H1 (cell line): ENCODE data around the gene ELMOD2. TPM values are rescaled to one million over a fixed set of nuclear protein-coding genes. Genes with fewer than 3 reads are reported as not detected.

Experiments used
- RNF2 ChIP-seq: fragments of 200-900, 300-1000 bp; sonication (generic); IDR thresholded peaks from 2 replicates; pipeline ENCODE4 v1.7.1; 2016; ENCODE audit warnings: borderline replicate concordance, low read depth, mild to moderate bottlenecking, antibody characterized with exemption, low read length; ENCODE audit not compliant: poor library complexity, severe bottlenecking; ENCODE audit errors: missing control alignments
- TAF1 ChIP-seq: IDR thresholded peaks from 2 replicates; pipeline ENCODE4 v1.6.1; 2011; ENCODE audit warnings: mild to moderate bottlenecking, low read depth, low read length
- polyA plus RNA-seq, 7 experiments: library from polyadenylated mRNA; depleted of rRNA in 3 of 7; stranded (reverse) in 5 of 7; unstranded in 2 of 7; fragments of >200 nt in 5 of 7; fragments of 200-250 nt in 2 of 7; gene quantifications; 1 replicate in 5 of 7; 2 replicates in 1 of 7; 4 replicates in 1 of 7; pipeline versions ENCODE4 v1.2.1 to v1.2.3, GENCODE V29; 2011 to 2013; ENCODE audit warnings: missing spikeins in 2 of 7, mixed read lengths in 2 of 7
- small RNA-seq: library from polyadenylated mRNA; stranded (forward); fragments of <200 nt; extraction: miRNeasy Mini kit (QIAGEN cat#:217004); gene quantifications from one replicate; pipeline ENCODE3, GENCODE V24; 2013; ENCODE audit not compliant: insufficient read depth
- total RNA-seq: library from RNA; stranded (reverse); fragmentation: NEBNext Ultra II Directional; extraction: Animal tissue kit (Norgen Biotek cat#: 25700); gene quantifications from 2 replicates; pipeline ENCODE4 v1.2.1, GENCODE V29; 2021

Gene ELMOD2
- total and polyA plus RNA-seq, 2 of the 8 experiments (the other 6 are each of a cell fraction or from before 2014, with no cell fraction given) = 6.6 to 27.9 TPM

GRCh38 chr4:140603286-140603685 lies 79.3 kb downstream of the ELMOD2 start (continued):
- TF ChIP-seq TAF1 = no peak
- TF ChIP-seq RNF2 = no peak

Small RNA genes lying within 50 kb of the gene (small RNA-seq; reads per million reads assigned to genes)
- gene AC108019.1 (not detected), gene RN7SL152P (not detected)

Other genes with a start within 250 kb of the ELMOD2 start
- 33.1 and 33.4 TPM in 2 replicates for gene SCOC, start 150.5 kb upstream of the ELMOD2 start, total RNA-seq
- gene SCOC, start 150.5 kb upstream of the ELMOD2 start, polyA plus RNA-seq (2011; rRNA removed) = 4.5 and 12.1 TPM in 2 replicates
- gene CLGN, start 96.5 kb upstream of the ELMOD2 start, total RNA-seq = 3.1 and 3.2 TPM in 2 replicates
- gene CLGN, start 96.5 kb upstream of the ELMOD2 start, polyA plus RNA-seq (2011; rRNA removed) = 0.63 and 1.7 TPM in 2 replicates
- gene MGAT4D, start 25.9 kb upstream of the ELMOD2 start, total RNA-seq = not detected in 2 replicates
- gene MGAT4D, start 25.9 kb upstream of the ELMOD2 start, polyA plus RNA-seq (2011; rRNA removed) = not detected in 2 replicates
- gene UCP1, start 44.8 kb downstream of the ELMOD2 start, total RNA-seq = 0.20 and 0.29 TPM in 2 replicates
- gene UCP1, start 44.8 kb downstream of the ELMOD2 start, polyA plus RNA-seq (2011; rRNA removed) = 0.22 and 0.44 TPM in 2 replicates
- gene TBC1D9, start 232.2 kb downstream of the ELMOD2 start, total RNA-seq = 1.0 and 1.2 TPM in 2 replicates
- gene TBC1D9, start 232.2 kb downstream of the ELMOD2 start, polyA plus RNA-seq (2011; rRNA removed) = 0.58 and 0.94 TPM in 2 replicates